Neutrophil (primary cell): ENCODE measurements around the gene POLRMT.

Experiments used
- H3K27ac ChIP-seq: fragments of 200-600 bp; sonication (generic); 2 replicates; pipeline ENCODE4 v1.5.1; 2016; ENCODE audit warnings: mild to moderate bottlenecking, moderate library complexity
- H3K27me3 ChIP-seq: fragments of 200-600 bp; sonication (generic); 2 replicates; pipeline ENCODE4 v1.6.0; 2016; ENCODE audit warnings: mild to moderate bottlenecking
- H3K36me3 ChIP-seq: fragments of 200-600 bp; sonication (generic); 2 replicates; pipeline ENCODE4 v1.5.1; 2017
- H3K4me1 ChIP-seq, 2 experiments: fragments of 200-600 bp in 1 of 2; sonication (generic) in 1 of 2; 1 replicate in 1 of 2; 2 replicates in 1 of 2; pipeline versions ENCODE4 v1.5.1 to v1.6.1; 2013 to 2016; ENCODE audit warnings: low read depth in 1 of 2, low read length in 1 of 2, mild to moderate bottlenecking in 1 of 2, moderate library complexity in 1 of 2; ENCODE audit not compliant: control insufficient read depth in 1 of 2, insufficient read depth in 1 of 2
- H3K4me3 ChIP-seq, 2 experiments: fragments of 200-600 bp in 1 of 2; sonication (generic) in 1 of 2; 1 replicate in 1 of 2; 2 replicates in 1 of 2; pipeline ENCODE4 v1.5.1; 2013 to 2016; ENCODE audit warnings: low read depth in 1 of 2, low read length in 1 of 2, mild to moderate bottlenecking in 1 of 2, moderate library complexity in 1 of 2
- H3K9me3 ChIP-seq: fragments of 200-600 bp; sonication (generic); 2 replicates; pipeline ENCODE4 v1.5.1; 2016
- CTCF ChIP-seq: fragments of 200-600 bp; sonication (generic); IDR thresholded peaks from 2 replicates; pipeline ENCODE4 v1.5.1; 2016; ENCODE audit warnings: antibody characterized with exemption

Gene POLRMT

GRCh38 chr19:658916-659839 is 25.8 kb upstream of the POLRMT start:
- peaks cover 38 to 41% of the 10 kb centered on the region in 2 experiments for H3K4me1 ChIP-seq
- no peaks in the 10 kb centered on the region for H3K27me3 ChIP-seq
- H3K9me3 ChIP-seq = no peaks in the 10 kb centered on the region
- no peak for TF ChIP-seq CTCF
- peaks cover 21% of the 10 kb centered on the region for H3K36me3 ChIP-seq
- no peak overlapping the region for H3K27ac ChIP-seq
- H3K4me3 ChIP-seq = no peak overlapping the region

GRCh38 chr19:658059-658839 is 24.9 kb upstream of the POLRMT start:
- no peak for TF ChIP-seq CTCF
- Histone ChIP-seq H3K4me1 (peaks cover 29 to 31% of the 10 kb centered on the region in 2 experiments), H3K36me3 (peaks cover 30% of the 10 kb centered on the region), H3K4me3 (no peak overlapping the region), H3K9me3 (no peaks in the 10 kb centered on the region), H3K27ac (no peak overlapping the region), H3K27me3 (no peaks in the 10 kb centered on the region)

- TF ChIP-seq CTCF = no peak
- Histone ChIP-seq H3K4me1 (peaks cover 29% of the 10 kb centered on the region in 2 experiments), H3K27ac (no peak overlapping the region), H3K27me3 (no peaks in the 10 kb centered on the region), H3K4me3 (no peak overlapping the region), H3K9me3 (no peaks in the 10 kb centered on the region), H3K36me3 (peaks cover 36% of the 10 kb centered on the region)
Observed at GRCh38 chr19:657611-658010, 24.3 kb upstream of the POLRMT start.

GRCh38 chr19:656751-657559 is 23.6 kb upstream of the POLRMT start:
- H3K27me3 ChIP-seq = no peaks in the 10 kb centered on the region
- no peak overlapping the region for H3K4me3 ChIP-seq
- TF ChIP-seq CTCF = no peak
- H3K9me3 ChIP-seq = no peaks in the 10 kb centered on the region
- no peak overlapping the region for H3K27ac ChIP-seq
- peaks cover 43% of the 10 kb centered on the region for H3K36me3 ChIP-seq
- H3K4me1 ChIP-seq = peaks cover 22 to 23% of the 10 kb centered on the region in 2 experiments

GRCh38 chr19:655691-656090 is 22.4 kb upstream of the POLRMT start:
- no peak overlapping the region for H3K4me3 ChIP-seq
- peaks cover 9 to 10% of the 10 kb centered on the region in 2 experiments for H3K4me1 ChIP-seq
- H3K36me3 ChIP-seq = peaks cover 56% of the 10 kb centered on the region
- H3K27me3 ChIP-seq = no peaks in the 10 kb centered on the region
- no peak for TF ChIP-seq CTCF
- no peak overlapping the region for H3K27ac ChIP-seq
- H3K9me3 ChIP-seq = no peaks in the 10 kb centered on the region
